ENCODE data around the gene CDV3. TPM values are rescaled to one million over a fixed set of nuclear protein-coding genes. Genes with fewer than 3 reads are reported as not detected.
"Not testable (repeated sequence)": the region's sequence is repeated elsewhere in the genome, so short reads cannot be mapped to it uniquely, and the experiment has no call there.

Gene CDV3
- 178 and 193 TPM in 2 replicates for total RNA-seq (2021)
- percentile 100 among the genes with signal in this experiment for Bru-seq, nascent RNA
- percentile 100 among the genes with signal in this experiment for BruChase-seq, experiment 1, labeled RNA remaining after a 2-hour chase
- percentile 100 among the genes with signal in this experiment for BruChase-seq, experiment 2, labeled RNA remaining after a 6-hour chase
- long read RNA-seq, transcript CDV3-201 (5 exons, 3,307 nt) = minor isoform, 16 of 100 reads
- long read RNA-seq, transcript CDV3-203 (5 exons, 955 nt) = major isoform, 40 of 100 reads
- long read RNA-seq, partial matches to known transcripts = 3 of 100 reads
- long read RNA-seq, other reads (novel, unspliced or antisense) = 41 of 100 reads

- H3K27ac ChIP-seq = peak within 1 kb of the TSS; percentile 91
- intact Hi-C loops (cut with micrococcal nuclease; ENCODE audit: unreplicated experiment) = loop anchor here (1.0 to 10.0 kb wide), 12 partner anchors 17 to 1439 kb away; partner anchors contain the start of genes ANAPC13, CEP63, NPHP3 and SRPRB
- ChIA-PET POLR2A (ENCODE audit: unreplicated experiment) (interaction anchor here (0.5 to 1.2 kb wide), 14 partner anchors 9 to 901 kb away, joined by 3 to 14 read pairs (median 4); no protein-coding TSS in a partner anchor), CTCF (interaction anchor here (0.7 to 1.0 kb wide), 2 partner anchors 85 to 918 kb away, joined by 4 to 6 read pairs; no protein-coding TSS in a partner anchor)
- TF ChIP-seq CTCF (conservative IDR thresholded peaks at IDR 0.05) (no peak), EZH2 (IDR thresholded peaks at IDR 0.05; ENCODE audit: low read depth) (no peak)
- peaks cover 50% of the 10 kb centered on the region for H3F3A ChIP-seq (ENCODE audit: insufficient read depth, low read depth)
- peaks cover 70% of the 10 kb centered on the region for H3K4me1 ChIP-seq (replicated peaks; ENCODE audit: insufficient read depth)
- peak within 1 kb of the TSS; percentile 97 for H3K4me3 ChIP-seq
- 0 out of 2 replicates have a peak within 1 kb of the TSS, but pooled peaks have one; percentile 63 for H2AFZ ChIP-seq
- H3K27me3 ChIP-seq (ENCODE audit: insufficient read depth, low read depth) = no peaks in the 10 kb centered on the region
- peaks cover 31% of the 10 kb centered on the region for H3K36me3 ChIP-seq (ENCODE audit: low read depth)
- peaks cover 23% of the 10 kb centered on the region for H4K20me1 ChIP-seq (ENCODE audit: insufficient read depth)
- no peaks in the 10 kb centered on the region for H3K9me3 ChIP-seq (ENCODE audit: insufficient read depth, low read depth)
- H3K9me2 ChIP-seq (ENCODE audit: insufficient read depth) = no peaks in the 10 kb centered on the region
- H3K79me2 ChIP-seq (ENCODE audit: low read depth) = peaks cover 45% of the 10 kb centered on the region
- no TSS peak for BruUV-seq (replicated peaks)
- peak within 1 kb of the TSS; percentile 81 for H3K4me2 ChIP-seq
- no peak for DNase-seq
These were observed at the start of gene CDV3 for GRCh38 chr3:133573629-133574194. CDV3 (plus strand) TSS chr3:133573686; CDS start chr3:133574045, 359 bp downstream.

- H3K9me3 ChIP-seq (ENCODE audit: insufficient read depth, low read depth); H3K9me2 ChIP-seq (ENCODE audit: insufficient read depth); intact Hi-C loops (cut with micrococcal nuclease; ENCODE audit: unreplicated experiment); CTCF ChIA-PET; BruUV-seq (replicated peaks); H3K27ac ChIP-seq; H3K4me3 ChIP-seq; H3K36me3 ChIP-seq (ENCODE audit: low read depth); H3F3A ChIP-seq (ENCODE audit: insufficient read depth, low read depth); H3K27me3 ChIP-seq (ENCODE audit: insufficient read depth, low read depth); H3K4me1 ChIP-seq (replicated peaks; ENCODE audit: insufficient read depth); H3K79me2 ChIP-seq (ENCODE audit: low read depth); H4K20me1 ChIP-seq (ENCODE audit: insufficient read depth); H2AFZ ChIP-seq; H3K4me2 ChIP-seq: not testable (repeated sequence)
- POLR2A ChIA-PET (ENCODE audit: unreplicated experiment) = interaction anchor here (0.6 to 1.3 kb wide), 2 partner anchors 44 to 49 kb away, joined by 3 to 4 read pairs; no protein-coding TSS in a partner anchor
- DNase-seq = peak in 1 of 2 experiments; percentile 72
These were observed 49.7 kb upstream of the CDV3 start for GRCh38 chr3:133523758-133524157.

GRCh38 chr3:133525435-133525834 lies 48.1 kb upstream of the CDV3 start:
- Histone ChIP-seq H3K79me2 (ENCODE audit: low read depth) (no peaks in the 10 kb centered on the region), H3K36me3 (ENCODE audit: low read depth) (no peaks in the 10 kb centered on the region), H3F3A (ENCODE audit: insufficient read depth, low read depth) (no peaks in the 10 kb centered on the region), H3K4me3 (no peak overlapping the region), H3K9me2 (ENCODE audit: insufficient read depth) (no peaks in the 10 kb centered on the region), H3K27me3 (ENCODE audit: insufficient read depth, low read depth) (no peaks in the 10 kb centered on the region), H3K9me3 (ENCODE audit: insufficient read depth, low read depth) (no peaks in the 10 kb centered on the region), H3K27ac (no peak overlapping the region), H4K20me1 (ENCODE audit: insufficient read depth) (no peaks in the 10 kb centered on the region), H3K4me1 (replicated peaks; ENCODE audit: insufficient read depth) (no peaks in the 10 kb centered on the region), H3K4me2 (no peak overlapping the region), H2AFZ (no peak overlapping the region)
- no TSS peak for BruUV-seq (replicated peaks)
- ChIA-PET POLR2A (ENCODE audit: unreplicated experiment) (no interaction called here), CTCF (no interaction called here)
- no peak for DNase-seq
- intact Hi-C loops (cut with micrococcal nuclease; ENCODE audit: unreplicated experiment) = loop anchor here (5.0 kb wide), 1 partner anchor 38 kb away; no protein-coding TSS in a partner anchor
- TF ChIP-seq EZH2 (IDR thresholded peaks at IDR 0.05; ENCODE audit: low read depth) (no peak), CTCF (conservative IDR thresholded peaks at IDR 0.05) (no peak)

Measured in PC-9 (cell line).